HG03558 (cell line): ENCODE results near the gene TP53AIP1.
A peak's percentile ranks its signal among the peaks of the same experiment; 100 is the strongest.

Experiments
- ATAC-seq: cut with Tn5 transposase; IDR thresholded peaks from one replicate; pipeline ENCODE4 v1.9.1; 2021; ENCODE audit warnings: moderate number of reproducible peaks; ENCODE audit not compliant: unreplicated experiment; ENCODE audit errors: extremely low read depth

TP53AIP1 gene

DNA sequence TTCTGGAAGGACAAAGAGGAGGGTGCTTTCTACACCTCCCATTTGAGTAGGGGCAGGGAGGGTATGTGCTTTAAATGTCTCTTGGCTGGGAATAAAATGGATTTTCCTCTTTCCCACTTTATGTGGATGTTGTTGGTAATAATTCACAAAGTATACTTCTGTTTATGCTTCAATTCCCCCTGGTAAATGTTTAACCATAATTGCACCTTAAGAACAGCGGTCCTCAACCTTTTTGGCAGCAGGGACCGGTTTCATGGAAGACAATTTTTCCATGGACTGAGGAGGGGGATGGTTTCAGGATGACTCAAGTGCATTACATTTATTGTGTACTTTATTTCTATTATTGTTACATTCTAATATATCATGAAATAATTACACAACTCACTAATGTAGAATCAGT, 4.0 kb upstream of the TP53AIP1 start:
- ATAC-seq: no peak

DNA sequence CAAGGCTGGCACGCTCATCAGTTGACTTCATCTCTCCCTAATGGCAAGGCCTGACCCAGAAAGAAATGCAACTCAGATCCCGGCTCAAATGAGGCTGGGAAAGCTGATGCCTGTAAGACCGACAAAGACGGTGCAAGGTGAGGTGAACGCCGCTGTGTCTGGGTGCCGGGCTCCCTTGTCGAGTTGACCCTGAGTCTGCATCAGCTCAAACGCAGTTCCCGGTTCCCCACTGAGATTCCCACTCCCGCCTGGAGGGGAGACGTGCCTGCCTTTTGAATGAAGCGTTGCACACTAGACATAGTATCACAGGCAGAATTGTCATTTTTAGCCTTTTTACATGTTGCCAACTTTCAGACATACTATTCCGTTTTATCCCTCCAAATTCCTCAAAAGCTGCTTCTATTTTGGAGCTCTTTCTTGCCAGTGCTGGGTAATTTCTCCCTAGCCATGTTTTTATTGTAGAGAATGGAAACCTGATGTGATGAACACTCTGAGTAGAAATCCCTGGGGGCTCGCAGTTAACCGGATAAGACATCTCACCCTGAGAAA, 831 bp upstream of the TP53AIP1 start:
- no peak for ATAC-seq

DNA sequence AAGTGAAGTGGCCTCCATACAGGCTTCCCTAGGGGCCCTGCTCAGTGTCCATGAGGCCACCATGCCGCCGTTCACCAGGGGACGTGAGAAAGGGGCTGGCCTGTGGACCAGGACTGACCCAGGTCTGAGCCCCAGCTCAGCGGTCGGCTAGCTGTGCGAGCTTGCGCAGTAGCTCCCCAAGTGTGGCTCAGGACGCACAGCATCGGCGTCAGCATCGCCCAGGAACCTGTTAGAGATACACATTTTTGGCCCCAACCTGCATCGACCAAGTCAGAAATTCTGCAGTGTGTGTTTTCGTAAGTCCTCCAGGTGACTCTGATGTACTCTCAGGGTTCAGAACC, 429 bp downstream of the TP53AIP1 start:
- no peak for ATAC-seq

DNA sequence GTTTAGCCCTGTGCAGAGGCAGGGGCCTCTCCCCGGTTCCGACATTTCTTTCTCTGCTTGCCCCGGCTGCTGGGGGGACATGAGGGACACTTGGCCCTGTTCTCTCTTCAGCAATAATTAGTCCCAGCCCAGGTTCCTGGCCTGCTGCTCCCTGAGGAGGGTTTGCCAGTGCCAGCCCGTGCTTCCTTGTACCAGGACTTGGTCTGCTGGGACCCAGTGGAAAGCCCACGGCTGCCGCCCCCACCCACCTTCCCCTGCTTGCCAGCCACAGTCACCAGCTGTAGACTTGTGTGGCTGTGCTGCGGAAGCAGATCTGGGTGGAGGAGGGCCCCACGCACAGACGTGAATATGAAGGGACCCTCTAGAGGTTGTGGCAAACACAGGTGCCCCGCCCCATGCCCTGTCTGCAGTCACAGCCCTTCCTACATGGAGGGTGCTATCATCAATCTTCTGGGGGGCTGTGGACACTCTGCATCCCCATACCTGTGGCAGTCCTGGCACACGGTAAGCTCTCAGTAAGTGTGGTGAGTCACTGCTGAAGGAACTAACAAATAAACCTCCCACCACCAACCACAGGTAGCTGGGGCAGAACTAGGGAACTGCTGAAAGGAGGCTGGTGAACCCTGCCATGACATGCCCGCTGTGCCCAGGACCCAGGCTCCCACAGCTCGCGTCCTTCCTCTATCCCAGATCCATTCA, 949 bp downstream of the TP53AIP1 start:
- no peak for ATAC-seq

DNA sequence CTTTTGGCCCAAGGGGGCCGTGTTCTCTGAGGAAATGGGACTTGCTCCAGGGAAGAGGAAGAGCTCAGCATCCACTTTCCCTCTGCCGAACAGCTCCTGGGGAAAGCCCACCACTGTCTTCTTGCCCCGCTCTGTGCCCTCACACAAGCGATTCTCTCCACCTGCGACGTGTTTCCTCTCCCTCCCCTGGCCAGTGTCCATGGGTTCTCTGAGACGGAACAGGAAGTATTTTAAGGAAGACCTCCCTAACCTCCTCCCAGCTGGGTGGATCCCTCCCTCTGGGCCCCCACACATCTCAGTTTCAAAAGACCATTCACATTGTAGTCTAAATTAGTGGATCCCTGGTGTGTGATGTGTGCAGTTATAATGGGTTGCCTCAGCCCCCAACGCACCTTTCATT, 1.6 kb downstream of the TP53AIP1 start:
- ATAC-seq: no peak

DNA sequence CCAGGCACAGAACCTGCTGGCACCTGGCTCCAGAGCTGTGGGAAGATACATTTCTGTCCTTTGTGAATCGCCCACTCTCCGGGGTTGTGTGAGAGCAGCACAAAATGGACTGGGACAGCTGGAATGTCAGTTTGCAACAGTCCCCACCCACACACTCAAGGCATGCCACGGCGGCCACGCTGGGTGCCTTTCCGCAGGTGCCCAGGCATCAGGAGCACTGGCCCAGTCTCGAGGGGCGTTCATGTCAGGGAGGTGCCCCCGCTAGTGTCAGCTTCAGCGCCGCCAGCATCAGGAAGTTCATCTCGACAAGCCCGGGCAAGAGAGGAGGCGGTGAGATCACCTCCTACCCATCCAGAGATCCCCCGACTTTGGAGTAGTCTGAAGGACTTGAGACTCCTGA, 2.1 kb downstream of the TP53AIP1 start:
- no peak for ATAC-seq

DNA sequence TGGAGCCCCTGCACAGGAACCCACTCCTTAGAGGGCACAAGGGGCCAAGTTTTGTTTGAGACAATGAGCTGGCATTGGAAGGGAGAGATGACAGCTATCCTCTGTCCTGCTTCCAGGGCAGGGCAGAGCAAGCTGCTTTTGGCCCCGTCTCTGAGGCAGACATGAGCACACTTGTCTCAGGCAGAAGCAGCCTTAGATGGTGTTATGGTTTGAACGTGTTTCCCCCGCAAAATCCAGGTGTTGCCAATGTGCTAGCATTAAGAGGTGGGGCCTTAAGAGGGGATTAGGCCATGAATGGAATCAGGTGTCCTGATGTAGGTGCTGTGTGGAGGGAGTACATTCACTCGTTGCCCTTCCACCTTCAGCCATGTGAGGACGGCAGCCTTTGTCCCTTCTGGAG, 2.5 kb downstream of the TP53AIP1 start:
- ATAC-seq: no peak

DNA sequence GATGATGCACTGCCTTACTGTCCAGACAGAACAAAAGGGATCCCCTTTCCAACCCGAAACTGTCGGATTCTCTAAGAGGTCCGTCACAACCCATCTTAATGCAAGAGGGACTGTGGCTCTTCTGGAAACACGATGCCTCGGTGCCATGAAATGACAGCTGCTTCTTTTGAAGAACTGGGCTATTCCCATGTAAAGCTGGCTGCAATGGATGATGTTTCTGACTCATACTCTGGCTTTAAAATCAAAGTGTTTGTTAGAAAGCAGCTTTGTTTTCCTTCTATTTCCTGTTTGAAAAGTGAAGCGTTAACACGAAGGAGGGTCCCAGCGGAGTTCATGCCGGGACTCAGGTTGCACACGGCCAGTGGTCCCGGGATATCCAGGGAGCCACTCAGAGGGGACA, 3.1 kb downstream of the TP53AIP1 start:
- no peak for ATAC-seq

DNA sequence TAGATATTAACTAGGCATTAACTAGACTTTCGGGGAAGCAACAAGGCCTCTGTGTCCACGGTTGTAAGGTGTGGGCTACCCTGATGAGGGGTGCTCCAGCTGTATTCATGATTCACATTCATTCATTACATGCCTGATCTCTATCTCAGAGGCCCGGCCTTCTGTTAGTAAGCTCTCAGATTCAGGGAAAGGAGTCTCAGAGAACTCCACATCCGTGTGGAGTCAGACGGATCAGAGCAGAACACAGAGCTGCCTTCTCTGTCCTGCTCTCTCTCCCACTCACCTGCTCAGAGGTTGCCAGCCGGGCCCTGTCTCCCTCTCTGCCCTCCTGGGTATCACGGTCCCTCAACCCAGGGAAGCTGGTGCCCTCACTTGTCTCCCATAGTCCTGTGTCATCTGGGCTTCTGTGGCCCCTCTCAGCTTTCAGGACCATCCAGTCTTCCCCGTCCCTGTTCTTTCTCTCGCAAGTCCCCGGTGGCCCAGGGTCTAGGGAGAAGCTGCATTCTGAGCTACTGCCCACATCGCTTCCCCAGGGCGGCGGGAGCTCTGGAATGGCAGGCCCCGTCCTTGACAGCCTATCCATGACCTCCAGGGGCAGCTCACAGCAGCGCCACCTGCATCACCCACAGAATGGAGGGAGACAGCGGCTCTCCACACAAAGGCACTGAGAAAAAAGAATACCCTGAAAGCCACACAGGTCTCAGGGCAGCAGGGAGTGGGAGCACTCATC, 4.3 kb downstream of the TP53AIP1 start:
- no peak for ATAC-seq

DNA sequence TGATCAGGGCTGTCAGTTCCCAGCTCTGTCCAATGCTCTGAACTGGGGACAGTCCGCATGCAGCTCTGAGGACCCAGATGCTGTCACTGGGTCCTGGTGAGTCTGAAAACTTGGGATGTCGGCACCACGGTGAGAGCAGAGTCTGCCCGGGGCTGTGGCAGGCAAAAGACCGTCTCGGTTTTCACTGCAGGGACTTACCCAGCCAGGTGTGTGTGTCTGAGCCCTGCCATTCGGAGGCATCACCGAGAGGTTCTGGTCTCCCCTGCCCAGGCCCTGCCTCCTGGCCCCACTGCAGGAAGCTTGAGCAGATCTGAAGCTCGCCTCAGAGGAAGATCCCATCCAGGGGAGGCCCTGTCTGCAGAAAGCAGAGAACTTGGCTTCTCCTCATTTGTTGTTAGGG, 5.2 kb downstream of the TP53AIP1 start:
- no peak for ATAC-seq

DNA sequence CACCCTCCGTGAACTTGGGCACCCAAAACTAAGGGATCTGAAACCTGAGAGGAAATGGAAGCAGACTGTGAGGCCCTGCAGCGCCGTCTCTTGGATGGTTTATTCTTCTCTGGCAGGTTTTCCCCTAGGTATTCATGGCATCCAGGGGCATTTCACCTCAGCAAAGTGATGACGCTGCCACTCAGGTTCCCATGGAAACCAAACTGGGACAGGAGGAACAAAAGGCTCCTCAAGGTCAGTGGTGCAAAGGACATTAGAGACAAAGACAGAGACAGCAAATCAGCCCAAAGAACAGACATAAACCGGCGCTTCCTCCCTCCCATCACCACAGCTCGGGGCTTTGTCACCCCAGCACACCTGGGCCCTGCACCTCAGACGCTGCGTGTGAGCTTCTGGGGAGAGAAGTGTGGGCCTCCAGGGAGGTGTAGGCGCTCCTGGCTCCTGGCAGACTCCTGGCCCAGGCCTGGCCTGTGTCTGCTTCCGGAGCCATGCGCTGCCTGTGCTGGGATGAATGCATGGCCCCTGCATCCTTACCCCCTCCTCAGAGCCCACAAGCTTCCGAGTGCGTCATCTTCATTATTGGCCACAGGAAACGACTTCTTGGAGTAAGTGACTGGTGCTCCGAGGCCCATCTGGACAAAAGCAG, 5.9 kb downstream of the TP53AIP1 start:
- no peak for ATAC-seq

DNA sequence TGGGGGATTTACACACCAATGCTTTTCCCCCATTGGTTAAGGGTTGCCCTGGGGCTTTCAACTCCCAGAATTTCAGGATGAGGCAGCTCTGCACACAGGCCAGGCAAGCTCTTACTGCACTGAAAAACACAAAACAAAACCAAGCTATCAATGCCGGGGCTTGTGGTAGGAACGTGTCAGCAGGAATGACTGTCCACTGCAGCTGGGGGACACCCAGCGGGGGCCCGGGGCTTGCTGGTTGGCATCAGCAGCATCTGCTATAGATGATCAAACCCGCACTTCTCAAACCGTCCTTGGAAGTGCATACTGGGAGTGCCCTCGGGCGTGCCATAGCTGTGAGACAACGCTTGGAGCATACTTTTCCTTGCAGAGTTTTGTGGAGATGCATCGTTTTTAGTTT, 7.7 kb downstream of the TP53AIP1 start:
- ATAC-seq: no peak

DNA sequence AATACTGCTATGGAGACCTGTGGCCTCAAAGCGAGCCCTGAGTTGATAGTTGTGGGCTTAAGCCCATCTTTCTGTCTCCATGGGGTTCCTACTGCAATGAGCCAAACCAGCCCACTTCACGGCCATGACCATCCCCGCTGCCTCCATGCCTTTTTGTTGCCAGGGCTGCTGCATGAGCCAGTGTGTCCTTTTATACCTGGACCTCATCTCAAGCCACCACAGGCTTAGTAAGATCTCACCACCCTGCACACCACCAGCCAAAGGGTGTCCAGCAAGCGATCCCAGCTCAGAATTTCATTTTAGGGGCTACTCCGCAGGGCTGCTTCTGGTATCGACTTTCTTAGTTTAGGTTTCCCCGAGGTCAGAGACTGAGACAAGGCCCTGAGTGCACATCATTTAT, 8.3 kb downstream of the TP53AIP1 start:
- ATAC-seq: no peak

DNA sequence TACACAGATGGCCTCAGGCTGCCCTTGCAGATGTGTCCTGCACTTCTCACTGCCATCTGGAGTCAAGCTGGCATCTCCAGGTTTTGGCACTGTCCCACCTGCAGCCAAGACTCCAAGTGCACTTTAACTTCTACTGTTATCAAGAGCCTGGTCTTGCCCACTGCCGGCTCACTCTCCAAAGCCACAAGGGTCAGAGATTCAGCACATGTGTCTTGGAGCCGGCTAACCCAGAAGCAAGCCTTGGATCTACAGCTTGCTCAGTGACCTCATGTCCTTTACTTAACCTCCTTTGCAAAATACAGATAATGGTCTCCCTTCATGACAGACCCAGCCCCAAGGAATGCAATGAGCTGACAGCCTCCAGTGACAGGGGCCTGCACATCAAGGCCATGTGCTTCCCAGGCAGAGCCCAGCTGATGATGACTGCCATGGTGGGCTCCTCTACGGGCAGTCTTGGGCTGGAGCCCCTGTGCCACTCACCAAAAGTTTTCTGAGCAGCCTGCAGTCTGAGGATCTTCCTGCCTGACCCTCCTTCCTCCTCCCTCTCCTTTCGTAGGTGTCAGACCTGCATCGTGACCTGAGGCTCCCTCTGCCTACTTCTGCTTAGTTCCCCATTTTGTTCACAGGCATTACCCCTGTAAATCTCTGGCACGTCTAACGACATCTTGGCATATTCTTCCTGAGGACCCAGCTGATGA, 9.0 kb downstream of the TP53AIP1 start:
- no peak for ATAC-seq

DNA sequence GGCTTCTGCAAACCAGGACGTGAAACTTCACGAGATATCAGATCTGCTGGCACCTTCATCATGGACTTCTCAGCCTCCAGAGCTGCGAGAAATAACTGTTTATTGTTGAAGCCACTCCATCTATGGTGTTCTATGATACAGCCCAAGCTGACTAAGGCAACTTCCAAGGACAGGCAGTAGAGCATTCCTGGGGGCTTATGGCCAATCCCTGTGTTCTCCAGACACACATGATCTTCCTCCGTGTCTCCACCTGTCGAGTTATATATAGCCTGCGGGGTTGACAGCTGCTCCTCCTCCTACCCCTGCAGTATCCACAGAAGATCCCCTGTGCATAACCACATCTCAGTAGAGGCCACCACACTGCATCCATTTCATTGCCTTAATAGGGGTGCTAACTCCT, 11.0 kb downstream of the TP53AIP1 start:
- no peak for ATAC-seq

DNA sequence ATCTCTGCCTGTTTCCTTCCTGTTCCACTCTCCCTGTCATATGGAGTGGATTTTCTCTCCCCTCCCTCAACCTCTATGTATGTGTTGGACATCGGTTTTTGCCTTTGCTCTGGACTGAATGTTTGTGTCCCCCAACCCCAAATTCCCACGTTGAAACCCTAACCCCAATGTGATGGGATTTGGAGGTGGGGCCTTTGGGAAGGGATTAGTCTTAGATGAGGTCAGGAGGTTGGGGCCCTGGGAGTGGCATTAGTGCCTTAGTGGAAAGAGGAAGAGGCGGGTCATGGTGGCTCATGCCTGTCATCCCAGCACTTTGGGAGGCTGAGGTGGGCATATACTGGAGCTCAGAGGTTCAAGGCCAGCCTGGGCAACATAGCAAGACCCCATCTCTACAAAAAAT, 11.6 kb downstream of the TP53AIP1 start:
- no peak for ATAC-seq

DNA sequence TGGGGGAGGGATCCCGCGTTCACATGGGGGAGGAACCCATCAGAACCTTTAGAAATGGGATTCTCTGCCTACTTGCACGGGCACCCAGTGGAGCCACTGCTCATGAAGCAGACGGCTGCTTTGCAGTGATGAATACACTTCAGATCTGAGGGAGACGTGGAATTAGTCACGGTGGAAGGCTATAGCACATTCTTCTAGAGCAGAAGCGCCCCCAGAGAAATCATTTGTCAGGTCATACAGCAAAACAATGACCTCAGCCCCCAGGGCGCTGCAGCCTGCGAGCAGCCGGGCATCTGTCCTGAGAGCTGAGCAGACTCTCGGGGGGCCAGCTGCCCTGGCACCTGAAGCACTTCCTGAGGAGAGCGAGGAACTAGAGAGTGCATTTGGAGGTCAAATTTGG, 12.7 kb downstream of the TP53AIP1 start:
- no peak for ATAC-seq

DNA sequence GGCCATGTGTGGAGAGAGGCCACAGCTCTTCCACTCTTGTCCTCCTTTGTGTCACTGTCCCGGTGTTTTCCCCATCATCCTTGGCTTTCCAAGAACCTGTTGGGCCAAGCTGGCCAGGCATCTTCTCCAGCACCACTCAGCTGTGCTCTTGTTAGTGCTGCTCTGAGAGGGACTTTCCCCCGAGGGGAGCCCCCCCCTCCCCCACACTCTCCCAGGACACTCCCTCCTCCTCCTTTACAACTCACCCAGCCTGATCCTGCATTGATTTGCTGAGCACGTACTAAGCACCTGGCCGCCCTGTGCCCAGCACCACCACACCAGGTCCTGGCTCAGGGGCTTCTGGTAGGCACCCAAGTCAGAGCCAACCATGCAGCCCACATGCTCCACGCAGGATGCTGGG, 13.2 kb downstream of the TP53AIP1 start:
- ATAC-seq: no peak

DNA sequence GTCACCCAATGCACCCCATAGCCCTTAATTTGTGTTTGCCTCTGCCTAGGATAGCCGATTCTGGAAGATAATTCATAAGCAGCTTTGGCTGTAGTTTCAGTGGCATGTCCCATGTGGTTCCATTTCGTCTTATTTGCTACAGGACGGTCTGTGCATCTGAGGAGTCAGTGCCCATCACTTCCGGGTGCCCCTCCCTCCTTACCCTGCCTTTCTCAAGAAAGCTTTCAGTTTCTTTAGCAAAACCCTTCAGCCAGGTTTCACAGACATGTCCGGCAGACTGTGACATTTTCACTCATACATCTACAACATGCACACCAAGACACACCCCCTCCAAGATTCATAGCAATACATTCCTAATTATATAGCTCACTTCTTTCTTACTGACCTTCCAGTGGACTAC, 14.3 kb downstream of the TP53AIP1 start:
- peak; percentile 98 for ATAC-seq

DNA sequence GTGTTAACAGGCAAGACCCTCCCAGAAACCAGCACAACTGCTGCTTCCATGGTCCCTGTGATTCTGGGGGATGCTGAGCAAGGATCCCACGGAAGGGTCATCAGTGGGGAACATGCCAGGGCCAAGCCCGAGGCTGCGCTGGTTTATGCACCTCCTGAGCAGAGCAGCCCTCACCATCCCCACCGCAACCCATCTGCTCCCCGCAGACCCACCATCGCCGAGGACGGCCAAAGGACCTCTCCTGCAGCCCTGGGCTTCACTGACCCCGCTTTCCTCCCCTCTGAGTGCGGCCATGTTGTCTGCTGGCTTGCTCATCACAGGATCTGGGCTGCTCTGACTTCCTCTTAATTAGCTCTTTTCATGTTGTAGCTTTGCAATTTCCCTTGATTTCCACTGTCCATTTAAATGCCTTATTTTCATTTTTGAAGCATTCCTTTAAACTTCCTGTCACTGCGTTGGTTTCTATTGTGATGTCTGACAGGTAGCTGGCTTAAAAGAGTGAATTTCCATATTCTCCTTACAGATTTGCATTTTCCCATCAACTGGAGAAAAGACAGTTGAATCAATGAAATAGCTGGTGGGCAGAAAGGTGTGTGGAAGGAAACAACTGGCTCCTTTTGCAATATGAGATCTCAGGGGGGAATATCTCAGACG, 14.9 kb downstream of the TP53AIP1 start:
- ATAC-seq: no peak
